ELF-1 (cell line): ENCODE measurements around the gene ADGRD1.
"Not testable (repeated sequence)": the region's sequence is repeated elsewhere in the genome, so short reads cannot be mapped to it uniquely, and the experiment has no call there.

Experiments used
- DNase-seq: peaks from one replicate; pipeline ENCODE4 v3.0.0-alpha.2; 2016; ENCODE audit warnings: low read depth, low spot score

Gene ADGRD1

GRCh38 chr12:130953771-130954543 is at the start of gene ADGRD1:
Gene ADGRD1, plus strand, starts transcription at chr12:130953907. Its CDS starts 559 bp downstream, at chr12:130954466.
- DNase-seq, result peak; percentile 62

DNA sequence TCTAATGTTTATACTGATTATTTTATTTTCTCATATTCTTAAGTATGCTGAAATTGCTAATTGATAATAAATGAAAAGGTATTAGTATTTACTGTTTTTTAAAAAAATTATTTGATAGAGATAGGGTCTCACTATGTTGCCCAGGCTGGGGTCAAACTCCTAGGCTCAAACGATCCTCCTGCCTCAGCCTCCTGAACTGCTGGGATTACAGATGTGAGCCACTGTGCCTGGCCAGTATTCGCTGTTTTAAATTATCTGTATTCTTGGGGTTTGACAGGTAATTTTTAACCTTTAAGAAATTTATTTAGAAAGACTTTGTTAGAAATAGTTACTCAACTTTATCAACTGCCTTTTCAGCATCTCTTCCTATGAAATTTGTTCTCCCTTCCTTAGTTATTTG is 49.6 kb upstream of the ADGRD1 start:
- no peak for DNase-seq

- not testable (repeated sequence) for DNase-seq
These were observed 48.7 kb upstream of the ADGRD1 start for GRCh38 chr12:130904936-130905455.

DNA sequence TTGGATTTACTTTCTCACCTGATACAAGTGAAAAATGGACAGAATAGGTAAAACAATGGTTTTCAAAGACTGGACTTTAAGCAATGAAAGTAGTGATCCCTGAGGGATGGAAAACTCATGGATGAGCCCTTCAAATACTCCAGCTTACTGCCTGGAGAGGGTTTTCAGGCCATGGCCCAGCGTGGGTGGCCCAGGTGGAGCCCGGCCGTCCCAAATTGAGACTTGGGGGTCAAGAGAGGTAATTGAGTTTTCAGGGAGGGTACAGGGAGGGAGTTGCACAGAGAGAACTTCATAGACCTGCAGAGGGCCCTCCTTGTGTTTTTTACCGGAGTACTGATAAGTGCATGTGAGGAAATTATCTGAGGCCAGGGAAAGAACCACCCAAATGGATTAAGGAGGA is 44.6 kb upstream of the ADGRD1 start:
- no peak for DNase-seq

- DNase-seq, result no peak
These were observed 42.5 kb upstream of the ADGRD1 start for GRCh38 chr12:130911193-130911592.

GRCh38 chr12:130911933-130912332 is 41.8 kb upstream of the ADGRD1 start:
- DNase-seq, result no peak

DNA sequence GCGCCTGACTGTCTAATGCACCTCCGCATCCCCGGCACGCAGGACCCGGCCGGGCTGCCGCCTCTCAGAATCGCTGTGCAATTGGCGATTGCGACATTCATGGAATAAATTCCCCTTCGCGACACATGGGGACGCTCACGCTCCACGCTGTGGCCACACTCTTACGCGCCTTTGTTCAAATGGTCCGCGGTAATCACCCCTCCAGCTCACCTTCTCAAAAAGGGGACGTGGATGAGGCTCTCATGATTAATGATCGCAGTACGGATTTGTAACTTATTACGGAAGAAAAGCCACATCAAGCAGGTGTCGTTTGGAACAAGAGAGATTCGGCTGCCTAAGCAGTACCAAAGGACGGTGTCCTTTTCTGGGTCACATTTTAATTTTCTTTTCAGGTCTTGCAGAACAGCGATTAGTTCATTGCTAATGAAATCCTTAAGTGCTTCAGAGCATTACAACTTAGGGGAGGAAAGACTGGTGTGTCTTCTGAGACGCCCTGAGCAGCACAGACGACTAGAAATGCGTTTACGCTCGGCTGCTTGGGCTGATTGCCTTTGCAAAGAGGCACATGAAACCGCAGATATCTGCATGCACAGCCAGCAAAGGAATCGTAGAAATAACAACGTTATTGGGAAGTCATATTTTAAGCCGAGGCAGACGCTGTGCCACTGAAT is 37.3 kb upstream of the ADGRD1 start:
- DNase-seq, result peak; percentile 82

- no peak for DNase-seq
These were observed 36.1 kb upstream of the ADGRD1 start for GRCh38 chr12:130917607-130918006.

- no peak for DNase-seq
These were observed 34.6 kb upstream of the ADGRD1 start for GRCh38 chr12:130919086-130919485.

- DNase-seq, result no peak
These were observed 33.5 kb upstream of the ADGRD1 start for GRCh38 chr12:130920119-130920703.

GRCh38 chr12:130920723-130921381 is 32.9 kb upstream of the ADGRD1 start:
- DNase-seq, result no peak

DNA sequence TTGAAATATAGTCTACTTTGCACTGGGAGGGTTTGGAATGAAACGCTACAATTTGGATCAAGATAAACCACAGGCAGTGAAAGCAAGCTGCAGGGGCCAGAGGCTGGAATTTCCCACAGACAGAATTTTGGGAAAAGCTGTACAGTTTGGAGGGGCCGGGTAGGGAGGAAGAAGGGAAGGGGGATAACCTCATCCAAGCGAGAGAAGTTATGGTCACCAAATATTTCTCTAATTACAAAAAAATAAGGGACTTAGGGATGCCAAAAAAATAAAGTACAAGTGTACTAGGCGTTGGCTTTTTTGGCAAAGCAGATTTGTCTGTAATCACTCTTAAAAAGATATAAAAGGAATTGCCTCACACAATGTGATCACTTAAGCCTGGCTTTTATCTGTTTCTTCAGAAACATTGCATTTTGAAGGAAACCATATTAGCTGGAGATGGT is 31.2 kb upstream of the ADGRD1 start:
- no peak for DNase-seq

DNA sequence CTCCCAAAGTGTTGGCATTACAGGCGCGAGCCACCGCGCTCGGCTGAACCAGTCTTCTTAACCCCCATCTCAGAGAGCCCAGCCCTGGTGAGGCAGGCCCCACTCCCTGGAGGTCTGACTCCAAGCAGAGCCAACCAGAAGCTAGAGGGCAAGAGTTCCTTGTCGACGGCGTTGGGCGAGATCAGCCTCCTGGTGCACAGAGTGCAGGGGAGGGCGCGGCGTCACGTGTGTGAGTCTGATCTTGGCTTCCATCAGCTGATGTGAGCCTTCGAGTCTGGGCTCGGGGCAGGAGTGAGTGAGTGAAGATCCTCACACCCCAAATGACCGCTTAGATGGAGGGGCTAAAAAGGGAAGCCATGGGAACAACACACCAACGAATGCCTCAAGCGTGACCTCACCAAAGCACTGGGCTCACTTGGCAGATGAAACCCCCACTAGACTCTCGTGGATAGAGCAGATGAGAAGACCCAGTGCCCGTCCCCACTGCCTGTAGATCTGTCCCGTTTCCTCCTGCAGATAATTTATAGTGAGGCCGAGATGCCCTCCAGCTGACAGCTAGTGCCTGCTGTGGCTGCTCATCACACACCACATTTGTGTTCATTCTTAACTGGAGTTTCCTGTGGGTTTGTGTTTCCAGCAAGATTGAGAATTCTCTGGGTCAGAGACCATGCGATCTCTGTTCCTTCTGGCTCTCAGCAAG is 28.6 kb upstream of the ADGRD1 start:
- DNase-seq, result no peak

- no peak for DNase-seq
These were observed 28.1 kb upstream of the ADGRD1 start for GRCh38 chr12:130925666-130926015.

DNA sequence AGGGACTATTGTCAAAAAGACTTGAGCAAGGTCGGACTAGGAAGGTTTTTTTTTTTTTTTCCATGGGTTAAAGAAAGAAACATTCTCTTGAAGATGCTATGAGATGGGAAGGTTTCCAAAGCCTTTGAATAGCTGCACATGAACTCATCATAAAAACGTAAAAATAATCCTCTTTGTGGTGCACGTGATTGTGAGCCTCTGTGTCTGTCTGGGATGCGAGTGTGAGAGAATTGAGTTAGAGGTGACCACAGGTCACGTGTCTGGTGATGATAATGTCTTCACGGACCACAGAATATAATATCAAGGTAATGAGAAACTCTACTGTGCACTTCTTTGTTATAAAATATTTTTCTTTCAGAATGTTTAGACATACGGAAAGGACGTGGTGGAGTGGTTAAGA is 24.3 kb upstream of the ADGRD1 start:
- no peak for DNase-seq

DNA sequence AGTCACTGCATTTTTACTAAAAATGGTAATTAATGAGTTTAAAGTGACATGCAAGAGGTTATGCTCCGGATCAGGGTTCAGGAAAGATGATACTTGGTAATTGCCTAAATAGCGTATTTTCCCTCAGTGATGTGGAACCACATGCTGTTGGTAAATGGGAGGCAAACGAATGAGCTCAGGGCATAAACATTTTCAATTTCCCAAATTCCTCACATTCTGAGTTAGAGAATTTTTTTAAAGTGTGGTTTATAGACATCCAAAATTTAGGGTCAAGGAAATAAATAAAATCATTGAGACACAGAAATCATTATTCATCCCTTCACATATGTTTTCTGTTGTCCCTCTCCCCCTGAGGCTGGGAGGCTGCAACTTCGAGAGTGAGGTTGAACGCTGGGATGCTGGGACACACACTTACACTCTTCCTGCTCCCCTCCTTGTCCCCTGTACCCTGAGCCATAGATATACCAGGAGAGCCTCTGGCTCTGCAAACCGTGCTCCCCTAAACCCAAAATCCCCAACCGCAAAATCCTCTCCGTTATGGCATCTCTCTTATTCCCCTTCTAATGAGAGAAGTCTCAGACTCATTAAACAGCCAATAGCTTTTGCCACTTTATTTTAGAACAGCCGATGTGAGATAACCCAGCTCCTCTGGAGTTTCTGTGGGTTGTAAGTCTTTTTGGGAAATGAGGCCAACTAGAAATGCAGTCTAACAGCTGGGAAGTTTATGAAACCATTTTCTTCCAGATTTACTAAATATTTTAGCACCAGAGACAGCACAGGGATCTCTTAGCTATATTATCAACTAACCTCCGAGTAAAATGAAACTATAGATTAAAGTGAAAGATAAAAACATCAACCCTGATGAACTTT is 21.4 kb upstream of the ADGRD1 start:
- no peak for DNase-seq

- DNase-seq, result no peak
These were observed 20.3 kb upstream of the ADGRD1 start for GRCh38 chr12:130933269-130933995.

DNA sequence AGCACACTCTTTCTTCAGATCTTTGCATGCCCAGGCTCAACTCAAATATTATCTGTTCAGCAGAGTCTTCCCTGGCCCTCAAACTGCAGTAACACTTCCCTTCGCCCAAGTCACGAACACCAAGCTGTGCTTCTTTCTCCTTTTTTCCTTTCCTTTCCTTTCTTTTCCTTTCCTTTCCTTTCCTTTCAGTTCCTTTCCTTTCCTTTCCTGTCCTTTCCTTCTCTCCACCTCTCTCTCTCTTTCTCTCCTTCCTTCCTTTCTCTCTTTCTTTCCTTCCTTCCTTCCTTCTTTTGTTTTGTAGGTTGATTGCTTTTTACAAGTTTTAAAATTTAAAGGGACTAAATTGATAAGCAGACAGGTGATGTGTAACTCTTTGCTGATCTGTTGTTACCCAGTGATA is 19.0 kb upstream of the ADGRD1 start:
- DNase-seq, result no peak

GRCh38 chr12:130936561-130936960 is 17.1 kb upstream of the ADGRD1 start:
- no peak for DNase-seq

- DNase-seq, result no peak
These were observed 16.6 kb upstream of the ADGRD1 start for GRCh38 chr12:130937063-130937462.
